ENCODE results near the gene HOXB1. TPM values are rescaled to one million over a fixed set of nuclear protein-coding genes. Genes with fewer than 3 reads are reported as not detected.

The HOXB1 gene
- total RNA-seq, 4 donors from 2014 or later = not detected

GRCh38 chr17:48517478-48517877, 13.3 kb downstream of the HOXB1 start:
- H3K9me3 ChIP-seq = no peaks in the 10 kb centered on the region
- no peak for DNase-seq
- no peak overlapping the region for H3K27ac ChIP-seq
- H3K4me3 ChIP-seq = no peak overlapping the region
- TF ChIP-seq, protein P1, sequence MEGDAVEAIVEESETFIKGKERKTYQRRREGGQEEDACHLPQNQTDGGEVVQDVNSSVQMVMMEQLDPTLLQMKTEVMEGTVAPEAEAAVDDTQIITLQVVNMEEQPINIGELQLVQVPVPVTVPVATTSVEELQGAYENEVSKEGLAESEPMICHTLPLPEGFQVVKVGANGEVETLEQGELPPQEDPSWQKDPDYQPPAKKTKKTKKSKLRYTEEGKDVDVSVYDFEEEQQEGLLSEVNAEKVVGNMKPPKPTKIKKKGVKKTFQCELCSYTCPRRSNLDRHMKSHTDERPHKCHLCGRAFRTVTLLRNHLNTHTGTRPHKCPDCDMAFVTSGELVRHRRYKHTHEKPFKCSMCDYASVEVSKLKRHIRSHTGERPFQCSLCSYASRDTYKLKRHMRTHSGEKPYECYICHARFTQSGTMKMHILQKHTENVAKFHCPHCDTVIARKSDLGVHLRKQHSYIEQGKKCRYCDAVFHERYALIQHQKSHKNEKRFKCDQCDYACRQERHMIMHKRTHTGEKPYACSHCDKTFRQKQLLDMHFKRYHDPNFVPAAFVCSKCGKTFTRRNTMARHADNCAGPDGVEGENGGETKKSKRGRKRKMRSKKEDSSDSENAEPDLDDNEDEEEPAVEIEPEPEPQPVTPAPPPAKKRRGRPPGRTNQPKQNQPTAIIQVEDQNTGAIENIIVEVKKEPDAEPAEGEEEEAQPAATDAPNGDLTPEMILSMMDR (IDR thresholded peaks at IDR 0.05) = no peak
- no peak for TF ChIP-seq POLR2A (IDR thresholded peaks at IDR 0.05)
- intact Hi-C loops (cut with DNase I; ENCODE audit: low total_unique reads) = no loop called here
- H3K4me1 ChIP-seq = no peaks in the 10 kb centered on the region
- H3K27me3 ChIP-seq = no peaks in the 10 kb centered on the region
- no peaks in the 10 kb centered on the region for H3K36me3 ChIP-seq

GRCh38 chr17:48515925-48516900, 14.6 kb downstream of the HOXB1 start:
- no peak overlapping the region for H3K27ac ChIP-seq

DNA sequence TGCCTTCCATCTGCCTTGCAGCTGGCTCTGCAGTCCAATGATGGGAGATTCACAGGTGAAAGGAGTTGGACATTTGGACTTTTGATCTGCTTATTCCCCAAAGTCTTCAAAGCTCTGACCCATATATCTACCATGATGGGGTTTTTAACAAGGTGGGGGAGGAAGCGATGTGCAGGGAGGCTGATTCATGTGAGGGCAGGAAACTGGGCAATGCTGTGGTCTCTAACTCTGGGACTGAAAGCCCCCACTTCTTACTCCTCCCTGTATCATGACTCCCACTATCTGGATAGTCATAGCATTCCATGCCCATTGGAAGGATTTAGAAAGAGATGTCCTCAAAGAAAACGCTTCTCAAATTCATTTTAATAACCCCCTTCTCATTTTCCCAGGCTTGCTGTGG, 16.3 kb downstream of the HOXB1 start:
- Histone ChIP-seq H3K4me1 (no peaks in the 10 kb centered on the region), H3K36me3 (no peaks in the 10 kb centered on the region), H3K4me3 (no peak overlapping the region), H3K27ac (no peak overlapping the region), H3K9me3 (no peaks in the 10 kb centered on the region), H3K27me3 (no peaks in the 10 kb centered on the region)
- intact Hi-C loops (cut with DNase I; ENCODE audit: low total_unique reads) = no loop called here
- no peak for DNase-seq
- TF ChIP-seq POLR2A (IDR thresholded peaks at IDR 0.05) = no peak
- TF ChIP-seq, protein P1 (IDR thresholded peaks at IDR 0.05) = no peak

More at GRCh38 chr17:48515925-48516900, 14.6 kb downstream of the HOXB1 start:
- Histone ChIP-seq H3K4me3 (no peak overlapping the region), H3K27me3 (no peaks in the 10 kb centered on the region), H3K9me3 (no peaks in the 10 kb centered on the region), H3K36me3 (no peaks in the 10 kb centered on the region), H3K4me1 (no peaks in the 10 kb centered on the region)
- intact Hi-C loops (cut with DNase I; ENCODE audit: low total_unique reads) = no loop called here
- TF ChIP-seq, protein P1 (IDR thresholded peaks at IDR 0.05) = no peak
- no peak for TF ChIP-seq POLR2A (IDR thresholded peaks at IDR 0.05)
- no peak for DNase-seq

- Histone ChIP-seq H3K4me3 (no peak overlapping the region), H3K4me1 (no peaks in the 10 kb centered on the region), H3K36me3 (no peaks in the 10 kb centered on the region), H3K9me3 (no peaks in the 10 kb centered on the region), H3K27ac (no peak overlapping the region), H3K27me3 (no peaks in the 10 kb centered on the region)
- intact Hi-C loops (cut with DNase I; ENCODE audit: low total_unique reads) = no loop called here
- TF ChIP-seq POLR2A (IDR thresholded peaks at IDR 0.05) = no peak
- TF ChIP-seq, protein P1 (IDR thresholded peaks at IDR 0.05) = no peak
- no peak for DNase-seq
Observed at GRCh38 chr17:48513666-48514455, 16.9 kb downstream of the HOXB1 start.

- TF ChIP-seq, protein P1 (IDR thresholded peaks at IDR 0.05) = no peak
- no peak for TF ChIP-seq POLR2A (IDR thresholded peaks at IDR 0.05)
- H3K36me3 ChIP-seq = no peaks in the 10 kb centered on the region
- intact Hi-C loops (cut with DNase I; ENCODE audit: low total_unique reads) = no loop called here
Observed at GRCh38 chr17:48513097-48513496, 17.7 kb downstream of the HOXB1 start.

More at GRCh38 chr17:48513097-48513496, 17.7 kb downstream of the HOXB1 start:
- Histone ChIP-seq H3K4me3 (no peak overlapping the region), H3K9me3 (no peaks in the 10 kb centered on the region), H3K27ac (no peak overlapping the region), H3K27me3 (no peaks in the 10 kb centered on the region), H3K4me1 (no peaks in the 10 kb centered on the region)
- DNase-seq = no peak
